Tibial artery (tissue), 4 donors: ENCODE data around the gene UTP14A.

Source experiments
- DNase-seq, 2 donors: peaks; one replicate each; pipeline ENCODE4 v3.0.0-alpha.2; 2019
- H3K27ac ChIP-seq, 2 donors: fragments of 200-600 bp; sonication (generic) in 1 of 2; 1 replicate in 1 of 2; 2 replicates in 1 of 2; pipeline ENCODE4 v1.5.1; 2018 to 2019; ENCODE audit warnings: mild to moderate bottlenecking in 1 of 2
- H3K27me3 ChIP-seq, 2 donors: fragments of 200-600 bp; sonication (generic) in 1 of 2; one replicate each; pipeline versions ENCODE4 v1.5.1 to v1.6.0; 2016 to 2019
- H3K36me3 ChIP-seq, 3 donors: fragments of 200-600 bp; sonication (generic) in 2 of 3; one replicate each; pipeline ENCODE4 v1.5.1; 2016 to 2019; ENCODE audit warnings: mild to moderate bottlenecking in 2 of 3
- H3K4me1 ChIP-seq, 4 donors: fragments of 200-600 bp; sonication (generic) in 2 of 4; 1 replicate in 3 of 4; 2 replicates in 1 of 4; pipeline ENCODE4 v1.5.1; 2016 to 2019
- H3K4me3 ChIP-seq, 2 donors: fragments of 200-600 bp; sonication (generic) in 1 of 2; 1 replicate in 1 of 2; 2 replicates in 1 of 2; pipeline ENCODE4 v1.5.1; 2018 to 2019; ENCODE audit warnings: mild to moderate bottlenecking in 2 of 2
- H3K9me3 ChIP-seq, 3 donors: fragments of 200-600 bp; sonication (generic) in 1 of 3; one replicate each; pipeline ENCODE4 v1.5.1; 2016 to 2019
- intact Hi-C: fragments of 100-400 bp; cut with DNase I; formaldehyde crosslinking; loops from one replicate; pipeline ENCODE4 v1.15.0; 2023; ENCODE audit warnings: low total_unique reads
- TF ChIP-seq, protein P1 (sequence below), 2 experiments: fragments of 200-600 bp in 1 of 2; fragments of 450-650 bp in 1 of 2; IDR thresholded peaks; one replicate each; pipeline ENCODE4 v1.5.1; 2017 to 2019; ENCODE audit warnings: antibody characterized with exemption in 2 of 2, mild to moderate bottlenecking in 1 of 2, moderate library complexity in 1 of 2

The UTP14A gene

DNA sequence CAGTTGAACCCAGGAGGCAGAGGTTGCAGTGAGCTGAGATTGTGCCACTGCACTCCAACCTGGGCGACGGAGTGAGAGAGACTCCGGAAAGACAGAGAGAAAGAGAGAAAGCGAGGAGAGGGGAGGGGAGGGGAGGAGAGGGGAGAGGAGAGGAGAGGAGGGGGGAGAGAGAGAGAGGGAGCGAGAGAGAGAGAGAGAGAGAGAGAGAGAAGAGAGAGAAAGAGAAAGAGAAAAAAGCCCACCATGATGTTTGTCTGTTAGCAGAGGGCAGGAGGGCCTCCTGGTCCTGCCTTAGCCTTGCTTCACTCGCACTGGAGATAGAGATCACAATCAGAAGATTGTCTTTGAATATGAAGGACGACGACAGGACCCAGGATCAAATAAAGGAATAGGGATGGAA, 57.8 kb downstream of the UTP14A start:
- peaks cover 0 to 8% (median 0%) of the 10 kb centered on the region in 4 donors for H3K4me1 ChIP-seq
- no peak overlapping the region for H3K27ac ChIP-seq
- TF ChIP-seq, protein P1, sequence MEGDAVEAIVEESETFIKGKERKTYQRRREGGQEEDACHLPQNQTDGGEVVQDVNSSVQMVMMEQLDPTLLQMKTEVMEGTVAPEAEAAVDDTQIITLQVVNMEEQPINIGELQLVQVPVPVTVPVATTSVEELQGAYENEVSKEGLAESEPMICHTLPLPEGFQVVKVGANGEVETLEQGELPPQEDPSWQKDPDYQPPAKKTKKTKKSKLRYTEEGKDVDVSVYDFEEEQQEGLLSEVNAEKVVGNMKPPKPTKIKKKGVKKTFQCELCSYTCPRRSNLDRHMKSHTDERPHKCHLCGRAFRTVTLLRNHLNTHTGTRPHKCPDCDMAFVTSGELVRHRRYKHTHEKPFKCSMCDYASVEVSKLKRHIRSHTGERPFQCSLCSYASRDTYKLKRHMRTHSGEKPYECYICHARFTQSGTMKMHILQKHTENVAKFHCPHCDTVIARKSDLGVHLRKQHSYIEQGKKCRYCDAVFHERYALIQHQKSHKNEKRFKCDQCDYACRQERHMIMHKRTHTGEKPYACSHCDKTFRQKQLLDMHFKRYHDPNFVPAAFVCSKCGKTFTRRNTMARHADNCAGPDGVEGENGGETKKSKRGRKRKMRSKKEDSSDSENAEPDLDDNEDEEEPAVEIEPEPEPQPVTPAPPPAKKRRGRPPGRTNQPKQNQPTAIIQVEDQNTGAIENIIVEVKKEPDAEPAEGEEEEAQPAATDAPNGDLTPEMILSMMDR (IDR thresholded peaks at IDR 0.05), result no peak
- intact Hi-C loops, result no loop called here
- no peak overlapping the region for H3K4me3 ChIP-seq
- peaks cover 0 to 4% (median 0%) of the 10 kb centered on the region in 3 donors for H3K9me3 ChIP-seq
- no peaks in the 10 kb centered on the region for H3K27me3 ChIP-seq
- no peaks in the 10 kb centered on the region for H3K36me3 ChIP-seq
- DNase-seq, result no peak

DNA sequence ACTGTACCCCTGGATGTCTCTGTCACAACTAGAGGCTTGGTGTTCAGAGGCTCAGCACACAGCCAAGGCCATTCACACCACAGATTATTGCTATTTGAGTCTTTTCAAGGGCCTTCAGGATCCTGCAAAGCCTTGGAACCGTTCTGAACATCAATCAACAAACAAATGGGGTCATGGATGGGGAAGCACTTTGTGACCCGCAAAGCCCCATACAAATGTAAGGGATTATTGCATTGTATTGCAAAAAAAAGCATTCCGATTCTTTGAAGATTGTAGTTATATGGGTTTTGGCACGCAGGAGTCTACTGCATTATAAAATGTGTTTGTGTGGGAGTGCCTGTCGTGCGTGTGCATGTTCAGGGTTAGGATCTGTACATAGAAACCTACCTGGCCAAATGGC, 59.2 kb downstream of the UTP14A start:
- intact Hi-C loops, result no loop called here
- Histone ChIP-seq H3K4me3 (no peak overlapping the region), H3K36me3 (no peaks in the 10 kb centered on the region), H3K27me3 (no peaks in the 10 kb centered on the region), H3K9me3 (peaks cover 0 to 12% (median 6%) of the 10 kb centered on the region in 3 donors), H3K27ac (no peak overlapping the region), H3K4me1 (peaks cover 0 to 4% (median 0%) of the 10 kb centered on the region in 4 donors)
- DNase-seq, result no peak
- TF ChIP-seq, protein P1 (IDR thresholded peaks at IDR 0.05), result no peak

DNA sequence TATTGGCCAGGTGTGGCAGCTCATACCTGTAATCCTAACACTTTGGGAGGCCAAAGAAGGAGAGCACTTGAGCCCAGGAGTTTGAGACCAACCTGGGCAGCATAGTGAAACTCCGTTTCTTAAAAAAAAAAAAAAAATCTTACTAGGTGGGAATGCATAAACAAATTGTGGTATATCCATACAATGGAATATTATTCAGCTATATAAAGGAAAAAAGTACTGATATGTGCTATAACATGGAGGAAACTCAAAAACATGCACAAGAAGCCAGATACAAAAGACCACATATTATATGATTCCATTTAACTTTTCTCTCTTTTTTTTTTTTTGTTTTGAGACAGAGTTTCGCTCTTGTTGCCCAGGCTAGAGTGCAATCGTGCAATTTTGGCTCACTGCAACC, 63.0 kb downstream of the UTP14A start:
- Histone ChIP-seq H3K4me1 (no peaks in the 10 kb centered on the region), H3K27ac (no peak overlapping the region), H3K9me3 (peaks cover 0 to 12% (median 6%) of the 10 kb centered on the region in 3 donors), H3K27me3 (no peaks in the 10 kb centered on the region), H3K36me3 (no peaks in the 10 kb centered on the region), H3K4me3 (no peak overlapping the region)
- intact Hi-C loops, result no loop called here
- no peak for DNase-seq
- TF ChIP-seq, protein P1 (IDR thresholded peaks at IDR 0.05), result no peak

DNA sequence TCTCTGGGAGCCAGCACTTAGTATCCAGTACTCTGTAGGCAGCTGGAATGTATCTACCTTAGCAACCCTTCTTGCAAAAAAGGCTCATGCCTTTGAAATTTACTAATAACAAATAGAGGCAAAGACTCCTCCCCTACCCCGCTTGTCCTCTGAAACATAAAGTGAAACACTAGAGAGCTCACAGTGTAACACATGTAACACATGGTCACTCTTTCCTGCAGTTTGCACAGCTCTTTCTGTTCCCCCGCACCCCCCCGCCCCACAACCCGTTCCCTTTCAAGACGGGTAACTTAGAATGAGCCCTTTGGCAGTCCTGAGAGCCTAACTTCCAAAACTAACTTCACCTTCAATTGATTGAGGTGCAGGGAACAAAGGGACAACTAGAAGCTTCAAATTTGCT, 70.5 kb downstream of the UTP14A start:
- no peak overlapping the region for H3K4me3 ChIP-seq
- H3K36me3 ChIP-seq, result no peaks in the 10 kb centered on the region
- TF ChIP-seq, protein P1 (IDR thresholded peaks at IDR 0.05), result no peak
- no peak overlapping the region for H3K27ac ChIP-seq
- intact Hi-C loops, result no loop called here
- no peaks in the 10 kb centered on the region for H3K9me3 ChIP-seq
- no peak for DNase-seq
- peaks cover 0 to 6% (median 2%) of the 10 kb centered on the region in 4 donors for H3K4me1 ChIP-seq
- no peaks in the 10 kb centered on the region for H3K27me3 ChIP-seq
